Measurements from ENCODE around the gene OBSCN. TPM values are rescaled to one million over a fixed set of nuclear protein-coding genes. Genes with fewer than 3 reads are reported as not detected.
"Not testable (repeated sequence)": the region's sequence is repeated elsewhere in the genome, so short reads cannot be mapped to it uniquely, and the experiment has no call there.

The OBSCN gene
- total RNA-seq, 2 donors from 2014 or later, result 5.3 to 8.0 TPM

DNA sequence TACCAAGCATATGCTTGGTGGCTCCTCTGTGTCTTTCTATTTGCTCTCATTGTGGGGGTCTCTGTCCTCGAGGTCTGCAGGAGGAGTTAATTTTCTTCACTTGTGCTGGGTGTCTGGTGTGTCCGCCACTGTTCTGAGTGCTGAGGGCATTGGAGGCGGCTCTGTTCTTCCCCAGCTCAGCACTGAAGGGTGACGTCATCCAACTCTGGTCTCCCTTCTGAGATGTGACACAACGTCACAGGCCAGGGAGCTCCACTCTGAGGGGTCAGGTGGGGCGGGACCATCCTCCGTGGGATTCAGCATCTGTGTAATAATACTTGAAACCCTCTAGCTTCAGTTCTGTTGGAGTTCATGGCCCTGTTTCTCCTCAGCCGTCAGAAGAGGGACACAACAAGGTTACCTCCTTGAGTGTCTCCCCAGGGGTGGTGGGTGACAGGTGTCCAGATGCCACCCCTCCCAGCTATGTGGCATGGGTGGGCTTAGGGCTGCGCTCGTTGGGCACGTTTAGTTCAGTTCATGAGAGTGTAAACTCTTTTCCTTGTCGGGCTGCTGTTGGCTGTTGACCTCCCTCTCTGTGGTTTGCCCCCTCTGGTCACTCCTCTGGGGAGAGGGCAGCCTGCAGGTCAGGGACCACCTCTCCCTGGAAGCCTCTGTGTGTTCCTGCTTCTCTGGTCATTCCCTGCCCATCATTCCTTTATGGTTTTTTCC is 39.1 kb upstream of the OBSCN start:
- ATAC-seq (no peak), DNase-seq (no peak)
- intact Hi-C loops (cut with DNase I, micrococcal nuclease), result no loop called here

DNA sequence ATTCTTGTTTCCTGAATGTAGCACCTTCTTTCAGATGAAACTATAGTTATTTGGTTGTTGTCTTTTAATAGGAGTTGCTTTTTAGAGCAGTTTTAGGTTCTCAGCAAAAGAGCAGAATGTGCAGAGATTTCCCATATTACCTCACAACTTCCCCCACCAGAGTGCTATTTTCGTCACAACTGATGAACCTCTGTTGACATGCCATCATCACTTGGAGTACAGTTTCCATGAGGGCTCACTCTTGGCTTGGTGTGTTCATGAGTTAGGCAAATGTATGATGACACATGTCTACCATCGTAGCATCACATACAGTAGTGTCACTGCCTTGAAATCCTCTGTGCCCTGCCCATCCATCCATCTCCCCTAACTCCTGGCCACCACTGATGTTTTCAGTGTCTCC is 38.5 kb upstream of the OBSCN start:
- ATAC-seq, result no peak
- no peak for DNase-seq
- intact Hi-C loops (cut with DNase I, micrococcal nuclease), result no loop called here

DNA sequence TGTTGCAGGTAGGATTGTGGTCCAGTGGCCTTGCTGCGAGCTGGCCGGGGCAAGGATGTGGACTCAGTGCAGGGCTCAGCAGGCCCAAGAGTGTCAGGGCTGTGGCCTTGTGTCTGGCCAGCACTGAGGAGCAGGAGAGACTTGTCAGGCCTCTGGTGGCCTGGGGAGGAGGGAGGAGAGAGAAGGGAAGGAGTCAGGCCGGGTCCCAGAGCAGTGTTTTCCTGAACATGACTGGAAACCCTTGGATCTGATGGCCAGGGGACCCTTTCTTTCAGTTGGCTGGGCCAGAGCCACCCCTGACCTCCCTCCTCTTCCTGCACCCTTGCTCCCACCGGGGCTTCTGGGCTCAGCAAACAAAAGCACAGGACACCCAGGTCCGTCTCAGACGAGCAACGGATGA is 37.2 kb upstream of the OBSCN start:
- DNase-seq (no peak), ATAC-seq (no peak)
- intact Hi-C loops (cut with DNase I, micrococcal nuclease), result no loop called here

- DNase-seq (no peak), ATAC-seq (no peak)
- intact Hi-C loops (cut with DNase I, micrococcal nuclease), result no loop called here
Measured at GRCh38 chr1:228171221-228171891, 36.5 kb upstream of the OBSCN start.

- ATAC-seq (no peak), DNase-seq (no peak)
- intact Hi-C loops (cut with DNase I, micrococcal nuclease), result no loop called here
Measured at GRCh38 chr1:228172591-228173527, 35.0 kb upstream of the OBSCN start.

DNA sequence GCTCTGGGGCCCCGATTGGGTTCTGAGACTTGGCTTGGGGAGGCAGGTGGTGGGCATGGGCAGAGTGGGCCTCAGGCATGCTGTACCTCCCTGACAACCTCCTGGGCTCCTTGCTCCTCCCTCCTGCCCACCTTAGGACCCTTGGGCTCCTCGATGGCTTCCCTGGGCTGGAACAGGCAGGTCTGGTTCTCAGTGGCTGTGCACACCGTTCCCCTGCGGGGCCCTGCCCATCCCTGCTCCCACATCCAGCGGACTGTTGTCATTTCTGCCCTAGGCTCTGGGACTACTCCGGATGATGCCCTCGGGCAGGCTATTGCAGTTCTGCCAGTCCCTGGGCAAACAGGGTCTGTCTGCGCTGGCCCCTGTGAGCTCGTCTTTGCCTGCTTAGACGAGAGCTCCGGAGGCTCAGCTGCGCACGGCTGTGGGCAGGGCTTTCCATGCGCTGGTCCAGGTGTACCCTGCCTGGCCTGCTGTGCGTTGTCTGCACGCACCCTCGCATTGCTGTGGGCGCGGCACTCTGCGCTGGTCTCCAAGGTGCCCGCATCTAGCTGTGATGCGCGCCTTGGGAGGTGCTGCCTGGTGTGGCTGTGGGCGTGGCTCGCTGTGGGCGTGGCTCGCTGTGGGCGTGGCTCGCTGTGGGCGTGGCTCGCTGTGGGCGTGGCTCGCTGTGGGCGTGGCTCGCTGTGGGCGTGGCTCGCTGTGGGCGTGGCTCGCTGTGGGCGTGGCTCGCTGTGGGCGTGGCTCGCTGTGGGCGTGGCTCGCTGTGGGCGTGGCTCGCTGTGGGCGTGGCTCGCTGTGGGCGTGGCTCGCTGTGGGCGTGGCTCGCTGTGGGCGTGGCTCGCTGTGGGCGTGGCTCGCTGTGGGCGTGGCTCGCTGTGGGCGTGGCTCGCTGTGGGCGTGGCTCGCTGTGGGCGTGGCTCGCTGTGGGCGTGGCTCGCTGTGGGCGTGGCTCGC is 34.0 kb upstream of the OBSCN start:
- peak in 1 of 2 donors; percentile 43 for DNase-seq
- ATAC-seq, result peak; percentile 66
- intact Hi-C loops (cut with DNase I, micrococcal nuclease), result not testable (repeated sequence)

- ATAC-seq, result peak; percentile 71
- intact Hi-C loops (cut with DNase I, micrococcal nuclease), result no loop called here
- peak in 1 of 2 donors; percentile 40 for DNase-seq
Measured at GRCh38 chr1:228174482-228175315, 33.1 kb upstream of the OBSCN start.

DNA sequence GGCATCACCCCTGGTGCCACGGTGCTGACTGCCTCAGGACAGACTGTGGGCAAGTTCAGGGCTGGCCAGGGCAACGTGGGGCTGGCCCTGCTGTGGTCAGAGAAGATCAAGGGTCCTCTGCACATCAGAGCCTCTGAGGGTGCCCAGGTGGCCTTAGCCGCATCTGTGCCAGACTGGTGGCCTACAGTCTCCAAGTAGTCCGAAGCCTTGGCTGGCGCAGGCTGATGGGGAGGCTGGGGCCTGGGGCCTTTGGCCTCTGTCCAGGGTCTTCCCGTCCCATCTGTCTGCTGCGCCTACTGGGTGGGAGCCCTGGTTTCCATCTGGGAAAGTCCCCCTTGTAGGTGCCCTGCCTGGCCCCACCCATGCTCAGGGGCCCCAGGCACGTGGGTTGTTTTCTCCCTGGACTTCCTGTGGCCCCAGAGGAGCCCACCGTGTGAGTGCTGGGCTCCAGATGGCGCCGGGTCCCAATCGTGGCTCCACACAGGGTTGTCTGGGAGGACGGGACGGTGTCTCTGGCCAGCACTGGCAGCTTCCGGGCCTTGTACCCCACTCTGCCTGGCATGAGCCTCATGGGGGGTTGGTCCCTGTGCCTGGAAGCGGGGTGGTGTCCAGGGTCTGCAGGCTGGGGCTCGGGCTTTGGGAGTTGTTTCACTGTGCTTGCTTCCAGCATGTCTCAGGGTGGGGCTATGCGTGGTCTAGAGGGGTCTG is 32.4 kb upstream of the OBSCN start:
- no peak for ATAC-seq
- intact Hi-C loops (cut with DNase I, micrococcal nuclease), result no loop called here
- no peak for DNase-seq

DNA sequence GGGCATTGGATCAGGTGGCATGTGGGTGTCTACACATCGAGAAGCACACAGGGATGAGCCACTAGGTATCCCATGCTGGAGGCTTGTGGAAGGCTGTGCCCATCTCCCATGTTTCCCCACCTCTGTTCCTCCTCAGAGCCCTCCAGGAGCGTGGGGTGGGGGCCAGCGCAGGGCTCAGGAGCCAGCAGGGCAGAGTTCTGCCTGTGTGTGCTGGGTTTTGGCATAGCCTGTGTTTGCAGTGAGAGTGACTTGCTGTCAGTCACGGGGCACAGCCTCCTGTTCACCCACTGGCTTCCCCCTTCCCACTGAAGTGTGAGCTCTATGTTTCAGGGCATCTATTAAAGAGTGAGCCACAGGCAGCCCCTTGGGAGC is 31.8 kb upstream of the OBSCN start:
- DNase-seq, result no peak
- intact Hi-C loops (cut with DNase I, micrococcal nuclease), result no loop called here
- no peak for ATAC-seq

GRCh38 chr1:228176461-228177182 is 31.2 kb upstream of the OBSCN start:
- ATAC-seq (no peak), DNase-seq (peak in 1 of 2 donors; percentile 35)
- intact Hi-C loops (cut with DNase I, micrococcal nuclease), result no loop called here

DNA sequence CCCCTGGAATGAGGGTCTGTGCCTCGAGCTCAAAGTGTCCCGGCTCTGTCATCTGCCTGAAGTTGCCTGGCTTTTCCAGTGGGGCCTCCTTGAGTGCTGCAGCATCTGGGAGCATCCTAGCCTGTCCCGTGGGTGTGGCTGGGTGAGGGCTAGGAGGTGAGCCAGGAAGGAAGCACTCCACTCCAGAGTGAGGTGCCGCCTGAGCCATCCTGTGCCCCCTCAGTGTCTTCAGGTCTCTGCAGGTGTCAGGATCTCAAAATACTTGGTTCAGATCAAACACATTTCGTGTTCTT is 30.7 kb upstream of the OBSCN start:
- no peak for ATAC-seq
- no peak for DNase-seq
- intact Hi-C loops (cut with DNase I, micrococcal nuclease), result no loop called here

- intact Hi-C loops (cut with DNase I, micrococcal nuclease), result no loop called here
- no peak for ATAC-seq
- no peak for DNase-seq
Measured at GRCh38 chr1:228177721-228178710, 29.8 kb upstream of the OBSCN start.

DNA sequence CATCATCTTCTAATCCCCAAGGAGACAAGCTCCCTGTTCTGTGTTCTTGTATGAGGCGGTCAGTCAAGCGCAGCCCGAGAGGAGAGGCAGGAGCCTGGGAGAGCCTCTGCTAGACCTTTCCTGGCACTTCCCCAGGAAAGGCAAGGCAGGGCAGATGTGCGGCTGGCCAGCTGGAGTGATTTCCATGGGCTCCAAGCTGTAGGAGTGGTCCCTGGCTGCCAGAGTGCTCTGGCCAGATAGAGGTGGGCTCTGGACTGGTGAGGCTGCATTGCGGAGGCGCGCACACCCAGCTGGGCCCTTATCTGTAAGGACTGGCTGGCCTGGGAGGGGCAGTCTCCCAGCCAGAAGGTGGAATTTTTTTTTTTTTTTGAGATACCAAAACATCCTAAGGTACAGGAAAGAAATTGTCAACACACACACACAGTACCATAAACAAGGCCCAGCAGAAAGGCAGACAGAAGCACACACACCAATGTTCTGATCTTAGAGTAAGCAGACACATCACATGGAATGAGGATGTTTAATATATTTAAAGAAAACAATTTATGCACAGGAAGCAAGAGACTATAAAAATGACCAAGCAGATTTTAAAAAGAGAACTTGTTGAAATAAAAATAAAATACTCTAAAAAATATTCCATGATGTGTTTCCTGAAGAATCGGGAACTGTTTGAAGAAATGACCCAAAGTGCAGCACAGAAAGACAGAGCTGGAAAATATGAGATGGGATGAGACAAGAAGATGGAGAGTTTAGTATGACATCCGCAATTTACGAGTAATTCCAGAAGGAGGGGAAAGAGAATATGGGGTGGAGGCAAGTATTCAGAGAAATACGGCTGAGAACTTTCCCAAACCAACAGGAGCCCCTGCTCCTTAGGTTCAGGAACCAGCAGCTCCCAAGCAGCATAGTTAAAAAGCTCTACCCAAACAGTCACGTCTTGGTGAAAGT is 28.8 kb upstream of the OBSCN start:
- DNase-seq (no peak), ATAC-seq (no peak)
- intact Hi-C loops (cut with DNase I, micrococcal nuclease), result no loop called here

GRCh38 chr1:228180271-228180958 is 27.4 kb upstream of the OBSCN start:
- intact Hi-C loops (cut with DNase I, micrococcal nuclease), result no loop called here
- ATAC-seq (no peak), DNase-seq (no peak)
